HepG2 (cell line): ENCODE measurements around the gene LRRC8C. TPM values are rescaled to one million over a fixed set of nuclear protein-coding genes. Genes with fewer than 3 reads are reported as not detected.

Source experiments
- ATF2 ChIP-seq: sonication (generic); formaldehyde crosslinking; IDR thresholded peaks from 2 replicates; pipeline ENCODE4 v1.4.0; 2020; ENCODE audit warnings: missing genetic modification reagents
- HOMEZ ChIP-seq: IDR thresholded peaks from 2 replicates; pipeline ENCODE4 v1.6.1; 2016; ENCODE audit warnings: low read depth
- IRF2 ChIP-seq: IDR thresholded peaks from 2 replicates; pipeline ENCODE4 v1.6.1; 2018; ENCODE audit warnings: missing genetic modification reagents, missing compliant biosample characterization
- KDM2A ChIP-seq: sonication (generic); formaldehyde crosslinking; IDR thresholded peaks from 2 replicates; pipeline ENCODE4 v1.4.0; 2020; ENCODE audit warnings: low read depth, missing genetic modification reagents, borderline replicate concordance
- LCORL ChIP-seq, 2 experiments: fragments of 450-650 bp in 1 of 2; sonication (generic) in 1 of 2; formaldehyde crosslinking in 1 of 2; IDR thresholded peaks; 2 replicates each; pipeline versions ENCODE4 v1.5.0 to v1.6.1; 2017 to 2020; ENCODE audit warnings: antibody characterized with exemption in 1 of 2, missing genetic modification reagents in 1 of 2
- PATZ1 ChIP-seq: sonication (generic); formaldehyde crosslinking; IDR thresholded peaks from 2 replicates; pipeline ENCODE4 v1.4.0; 2020; ENCODE audit warnings: missing genetic modification reagents
- RELA ChIP-seq: sonication (generic); formaldehyde crosslinking; IDR thresholded peaks from 2 replicates; pipeline ENCODE4 v1.4.0; 2020; ENCODE audit warnings: missing genetic modification reagents
- SIN3A ChIP-seq: IDR thresholded peaks from 2 replicates; pipeline ENCODE4 v1.6.1; 2011; ENCODE audit warnings: low read depth, mild to moderate bottlenecking, control low read depth, low read length, borderline replicate concordance
- SP1 ChIP-seq, 2 experiments: fragments of 450-650 bp in 1 of 2; sonication (generic) in 1 of 2; formaldehyde crosslinking in 1 of 2; IDR thresholded peaks; 2 replicates each; pipeline versions ENCODE4 v1.4.0 to v1.6.1; 2016 to 2020; ENCODE audit warnings: missing genetic modification reagents in 1 of 2
- TBX2 ChIP-seq: sonication (generic); formaldehyde crosslinking; IDR thresholded peaks from 2 replicates; pipeline ENCODE4 v1.5.0; 2020; ENCODE audit warnings: missing genetic modification reagents, mild to moderate bottlenecking, borderline replicate concordance
- UBTF ChIP-seq: sonication (generic); formaldehyde crosslinking; IDR thresholded peaks from 2 replicates; pipeline ENCODE4 v1.4.0; 2020; ENCODE audit warnings: mild to moderate bottlenecking, missing genetic modification reagents
- YY1 ChIP-seq: IDR thresholded peaks from 2 replicates; pipeline ENCODE4 v1.6.1; 2011; ENCODE audit warnings: low read length, low read depth, moderate library complexity, mild to moderate bottlenecking; ENCODE audit not compliant: insufficient read depth, insufficient replicate concordance
- ZBTB49 ChIP-seq: sonication (generic); formaldehyde crosslinking; IDR thresholded peaks from 2 replicates; pipeline ENCODE4 v1.4.0; 2020; ENCODE audit warnings: missing genetic modification reagents, borderline replicate concordance
- ZKSCAN5 ChIP-seq: sonication (generic); formaldehyde crosslinking; IDR thresholded peaks from 2 replicates; pipeline ENCODE4 v1.5.1; 2020; ENCODE audit warnings: mild to moderate bottlenecking, missing genetic modification reagents
- ZNF451 ChIP-seq: sonication (generic); formaldehyde crosslinking; IDR thresholded peaks from 2 replicates; pipeline ENCODE4 v1.5.0; 2020; ENCODE audit warnings: mild to moderate bottlenecking, missing genetic modification reagents
- ZNF563 ChIP-seq: sonication (generic); formaldehyde crosslinking; IDR thresholded peaks from 2 replicates; pipeline ENCODE4 v1.8.0; 2022; ENCODE audit warnings: mild to moderate bottlenecking, moderate library complexity, missing genetic modification reagents
- ZNF580 ChIP-seq: IDR thresholded peaks from 2 replicates; pipeline ENCODE4 v1.6.1; 2016; ENCODE audit warnings: low read depth, borderline replicate concordance
- polyA plus RNA-seq, 8 experiments: library from polyadenylated mRNA; depleted of rRNA in 3 of 8; stranded (reverse) in 7 of 8; unstranded in 1 of 8; fragments of >200 nt; fragmentation: Illumina TruSeq in 4 of 8; extraction: Trizol in 4 of 8; gene quantifications; 2 replicates each; pipeline versions ENCODE4 v1.2.1 to v1.2.3, GENCODE V29; 2011 to 2016; ENCODE audit warnings: low read depth in 4 of 8, missing spikeins in 1 of 8, mixed read lengths in 1 of 8; ENCODE audit not compliant: insufficient read depth in 1 of 8
- total RNA-seq, 5 experiments: library from RNA; depleted of rRNA; stranded (reverse); fragments of >200 nt; fragmentation: Illumina TruSeq; extraction: Trizol; gene quantifications; 2 replicates each; pipeline ENCODE4 v1.2.3, GENCODE V29; 2016; ENCODE audit warnings: low read depth in 1 of 5

LRRC8C gene
- total and polyA plus RNA-seq, 2 of the 13 experiments (the other 11 are each of a cell fraction or from before 2014, with no cell fraction given), result 0.22 to 0.32 TPM

GRCh38 chr1:89762779-89763648 is 130.1 kb downstream of the LRRC8C start (continued):
- TF ChIP-seq HOMEZ (CRISPR knock-in tag), result no peak
- peak; percentile 24; the same call in 1 of the 2 replicates for TF ChIP-seq PATZ1 (CRISPR knock-in tag)
- no peak; the same call in 1 of the 2 replicates for TF ChIP-seq ZBTB49 (CRISPR knock-in tag)
- no peak for TF ChIP-seq ZKSCAN5
- peak; percentile 76; the same call in 1 of the 2 replicates for TF ChIP-seq KDM2A (CRISPR knock-in tag)
- TF ChIP-seq YY1, result peak; percentile 46
- TF ChIP-seq IRF2 (CRISPR knock-in tag), result peak; percentile 61; the same call in 1 of the 2 replicates
- no peak for TF ChIP-seq ZNF451 (CRISPR knock-in tag)
- TF ChIP-seq UBTF, result no peak
- TF ChIP-seq ZNF563 (CRISPR knock-in tag), result 0 out of 2 replicates have a peak, but pooled peaks have one; percentile 32
- peak; percentile 48; the same call in 1 of the 2 replicates for TF ChIP-seq ZNF580 (CRISPR knock-in tag)
- no peak; the same call in 1 of the 2 replicates for TF ChIP-seq TBX2 (CRISPR knock-in tag)
- no peak for TF ChIP-seq RELA
- TF ChIP-seq ATF2 (CRISPR knock-in tag), result 0 out of 2 replicates have a peak, but pooled peaks have one; percentile 9
- no peak for TF ChIP-seq SP1 (IDR thresholded peaks at IDR 0.05)
- no peak for TF ChIP-seq SP1 (CRISPR knock-in tag; IDR thresholded peaks at IDR 0.05)
- no peak for TF ChIP-seq LCORL (IDR thresholded peaks at IDR 0.05)
- 0 out of 2 replicates have a peak, but pooled peaks have one; percentile 42 for TF ChIP-seq LCORL (CRISPR knock-in tag; IDR thresholded peaks at IDR 0.05)
- TF ChIP-seq SIN3A, result no peak
